Mucosa of descending colon (tissue), 3 donors: ENCODE data around the gene MRAS. TPM values are rescaled to one million over a fixed set of nuclear protein-coding genes. Genes with fewer than 3 reads are reported as not detected.

Experiments used
- ATAC-seq: fragments of 200-7000 bp; cut with Tn5 transposase; one replicate; pipeline ENCODE4 v1.9.1; 2020; ENCODE audit warnings: mild to moderate bottlenecking, moderate library complexity
- DNase-seq, 3 donors: peaks; one replicate each; pipeline ENCODE4 v3.0.0-alpha.2; 2020
- H3K36me3 ChIP-seq: fragments of 200-600 bp; one replicate; pipeline ENCODE4 v1.8.0; 2021; ENCODE audit warnings: low read depth, mild to moderate bottlenecking
- H3K4me1 ChIP-seq: fragments of 200-600 bp; one replicate; pipeline ENCODE4 v1.8.0; 2021; ENCODE audit warnings: low read depth, mild to moderate bottlenecking
- H3K4me3 ChIP-seq: fragments of 200-600 bp; one replicate; pipeline ENCODE4 v1.8.0; 2021; ENCODE audit warnings: mild to moderate bottlenecking
- H3K9me3 ChIP-seq: fragments of 200-600 bp; one replicate; pipeline ENCODE4 v1.8.0; 2021; ENCODE audit warnings: mild to moderate bottlenecking
- CTCF ChIP-seq: fragments of 200-600 bp; IDR thresholded peaks from one replicate; pipeline ENCODE4 v1.8.0; 2022; ENCODE audit warnings: antibody characterized with exemption, mild to moderate bottlenecking
- intact Hi-C, 2 donors: fragments of 100-400 bp; cut with DNase I in 1 of 2; cut with micrococcal nuclease in 1 of 2; formaldehyde crosslinking; loops; one replicate each; pipeline versions ENCODE4 v1.11.0 to v1.11.1; 2022; cut with DNase I, micrococcal nuclease
- total RNA-seq, 3 donors: library from RNA; stranded (reverse); fragmentation: NEBNext Ultra II Directional in 2 of 3; extraction: Animal tissue kit (Norgen Biotek cat#: 25700) in 2 of 3; gene quantifications; one replicate each; pipeline versions ENCODE4 v1.2.1 to v1.2.4, GENCODE V29; 2021 to 2023
- donor health status: DM: no; HTN: no; CAD: no; lungs with moderate emphysema.
- donor health status: DM: no; HTN: no; CAD: no.
- donor health status: DM: no; HTN: yes; CAD: no.

MRAS gene
- total RNA-seq, 3 donors from 2014 or later: 2.5 to 37.6 (median 4.6) TPM

- ATAC-seq (no peak), DNase-seq (no peak)
These were observed 14.9 kb downstream of the MRAS start for GRCh38 chr3:138363322-138363721.

GRCh38 chr3:138364356-138365252 lies 16.2 kb downstream of the MRAS start:
- H3K36me3 ChIP-seq: no peaks in the 10 kb centered on the region
- no peaks in the 10 kb centered on the region for H3K9me3 ChIP-seq
- intact Hi-C loops: no loop called here
- TF ChIP-seq CTCF: no peak
- H3K4me3 ChIP-seq: no peak overlapping the region
- H3K4me1 ChIP-seq: no peaks in the 10 kb centered on the region
- ATAC-seq (no peak), DNase-seq (no peak)

More at GRCh38 chr3:138363322-138363721, 14.9 kb downstream of the MRAS start:
- Histone ChIP-seq H3K36me3 (no peaks in the 10 kb centered on the region), H3K4me3 (no peak overlapping the region), H3K9me3 (no peaks in the 10 kb centered on the region), H3K4me1 (no peaks in the 10 kb centered on the region)
- no peak for TF ChIP-seq CTCF
- intact Hi-C loops: no loop called here

DNA sequence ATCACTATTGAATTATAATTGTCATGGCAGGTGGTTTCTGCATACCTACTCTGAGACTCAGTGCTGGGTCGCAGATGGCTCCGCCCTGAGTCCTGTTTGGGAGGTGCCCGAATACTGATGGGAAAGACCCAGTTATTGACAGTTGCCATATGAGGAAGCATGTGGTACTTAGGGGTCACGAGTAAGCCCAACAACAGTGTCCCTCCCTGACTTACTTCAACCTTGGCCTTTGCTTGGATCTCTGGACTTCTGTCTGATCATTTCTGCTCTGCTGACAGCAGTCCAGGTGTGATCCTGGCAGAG lies 16.8 kb downstream of the MRAS start:
- intact Hi-C loops: no loop called here
- ATAC-seq (no peak), DNase-seq (no peak)
- H3K4me3 ChIP-seq: no peak overlapping the region
- no peaks in the 10 kb centered on the region for H3K36me3 ChIP-seq
- no peaks in the 10 kb centered on the region for H3K4me1 ChIP-seq
- H3K9me3 ChIP-seq: no peaks in the 10 kb centered on the region
- no peak for TF ChIP-seq CTCF

DNA sequence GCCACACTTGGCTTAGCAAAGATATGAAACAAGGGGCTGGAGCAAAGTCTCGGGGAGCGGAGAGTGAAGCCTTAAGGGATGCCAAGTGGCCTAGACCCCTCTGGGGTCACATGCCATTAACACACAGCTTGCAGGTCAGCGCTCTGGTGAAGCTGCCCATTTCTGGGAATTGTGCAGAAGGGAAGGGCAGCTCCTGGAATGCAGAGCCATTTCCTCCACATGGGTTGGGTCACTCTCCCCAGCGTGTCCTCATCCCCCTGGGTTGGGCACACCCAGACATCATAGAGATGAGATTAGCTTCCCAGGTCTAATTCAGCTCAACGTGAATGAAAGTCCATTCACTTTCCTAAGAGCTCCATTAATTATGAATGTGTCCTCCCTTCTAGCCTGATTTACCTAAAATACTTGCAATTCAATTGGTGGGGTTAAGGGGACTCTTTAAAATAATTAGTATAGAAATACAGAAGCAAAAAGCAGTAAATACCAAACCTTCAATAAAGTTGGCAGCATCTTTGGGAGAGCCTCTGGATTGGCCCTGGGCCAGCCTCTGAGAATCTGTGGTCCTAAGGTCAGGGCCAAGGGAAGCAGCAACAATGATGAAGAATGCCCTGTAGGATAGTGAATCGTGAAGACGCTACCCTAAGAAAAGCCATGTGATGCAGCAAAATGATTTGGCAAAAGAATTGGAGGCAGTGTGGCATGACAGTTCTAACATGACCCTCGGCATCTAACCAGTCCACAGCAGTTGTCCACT lies 17.8 kb downstream of the MRAS start:
- intact Hi-C loops: no loop called here
- no peak for ATAC-seq

DNA sequence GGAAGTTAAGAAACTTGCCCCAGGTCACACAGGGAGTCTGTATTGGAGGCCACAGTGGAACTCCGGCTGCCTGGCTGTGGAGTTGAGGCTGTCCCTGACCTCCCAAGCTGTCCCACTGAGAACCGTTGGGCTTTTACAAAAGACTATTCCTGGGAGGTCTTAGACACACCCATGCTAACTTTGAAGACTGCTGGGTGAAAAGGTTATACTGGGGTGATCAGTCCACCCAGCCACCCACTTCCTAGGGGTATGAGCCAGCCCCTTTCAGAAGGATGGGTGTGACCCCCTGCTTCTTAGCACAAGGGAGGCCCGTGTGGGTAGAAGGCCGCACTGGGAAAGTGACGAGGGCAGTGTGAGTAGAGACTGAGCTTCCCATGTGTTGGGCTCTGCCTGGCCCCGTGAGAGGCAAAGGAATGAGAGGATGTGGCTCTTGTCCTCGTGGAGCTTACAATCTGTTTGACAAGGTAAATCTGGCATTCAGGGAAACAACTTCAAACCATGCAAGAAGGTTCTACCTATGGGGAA lies 19.0 kb downstream of the MRAS start:
- Histone ChIP-seq H3K4me3 (no peak overlapping the region), H3K4me1 (no peaks in the 10 kb centered on the region), H3K36me3 (no peaks in the 10 kb centered on the region), H3K9me3 (no peaks in the 10 kb centered on the region)
- DNase-seq (no peak), ATAC-seq (no peak)
- TF ChIP-seq CTCF: no peak
- intact Hi-C loops: no loop called here

More for the DNA sequence above, 17.8 kb downstream of the MRAS start:
- no peak for DNase-seq
- Histone ChIP-seq H3K4me3 (no peak overlapping the region), H3K9me3 (no peaks in the 10 kb centered on the region), H3K36me3 (no peaks in the 10 kb centered on the region), H3K4me1 (no peaks in the 10 kb centered on the region)
- no peak for TF ChIP-seq CTCF
